ENCODE measurements around the gene SLC4A7.

Gene SLC4A7

GRCh38 chr3:27500035-27500434, 15.9 kb upstream of the SLC4A7 start:
- H2BK120ac ChIP-seq (ENCODE audit: insufficient read depth, low read length, poor library complexity), result no peak overlapping the region
- no peak overlapping the region for H2BK5ac ChIP-seq (ENCODE audit: low read depth, low read length, poor library complexity)
- WGBS (ENCODE audit: extremely low coverage, insufficient coverage, insufficient read length), result no CpG with 5 or more reads among the region's 1 CpG
- H4K8ac ChIP-seq (ENCODE audit: low read depth, low read length), result no peak overlapping the region
- H3K23ac ChIP-seq (ENCODE audit: low read length), result no peak overlapping the region
- peak in 1 of 2 donors; percentile 39 for DNase-seq
- no peak overlapping the region for H3K4me2 ChIP-seq (ENCODE audit: low read length)
- no peak overlapping the region for H4K12ac ChIP-seq (ENCODE audit: low read depth, low read length)
- no peak overlapping the region for H3K4ac ChIP-seq (ENCODE audit: low read depth, low read length)
- no peak overlapping the region for H3K14ac ChIP-seq (ENCODE audit: low read length)
- H3K9ac ChIP-seq (ENCODE audit: low read length), result no peak overlapping the region
- no peaks in the 10 kb centered on the region for H3K79me2 ChIP-seq (ENCODE audit: control insufficient read depth, insufficient read depth, low read length, poor library complexity)
- no peak overlapping the region for H3K27ac ChIP-seq (ENCODE audit: low read depth, low read length)
- no peaks in the 10 kb centered on the region for H3K4me1 ChIP-seq (ENCODE audit: control insufficient read depth in 1 of 2, insufficient read depth in 2 of 2, low read length in 2 of 2)
- H2AK5ac ChIP-seq (ENCODE audit: low read length), result no peak overlapping the region
- H2BK12ac ChIP-seq (ENCODE audit: low read length), result no peak overlapping the region
- no peaks in the 10 kb centered on the region for H3K9me3 ChIP-seq (ENCODE audit: insufficient read depth, low read depth, low read length)
- no peaks in the 10 kb centered on the region for H3K36me3 ChIP-seq (ENCODE audit: control insufficient read depth in 1 of 2, insufficient read depth in 2 of 2, low read length in 2 of 2)
- H3K79me1 ChIP-seq (ENCODE audit: low read length), result no peaks in the 10 kb centered on the region
- H3K4me3 ChIP-seq (ENCODE audit: low read depth, low read length), result no peak overlapping the region
- no peak overlapping the region for H3K18ac ChIP-seq (ENCODE audit: low read length)
- H3K27me3 ChIP-seq (ENCODE audit: insufficient read depth, low read length), result no peaks in the 10 kb centered on the region
- no peak overlapping the region for H4K91ac ChIP-seq (ENCODE audit: low read depth, low read length)
- no peak overlapping the region for H2AFZ ChIP-seq (ENCODE audit: insufficient read depth, low read length, poor library complexity)

GRCh38 chr3:27494784-27495183, 10.6 kb upstream of the SLC4A7 start:
- Histone ChIP-seq H3K23ac (ENCODE audit: low read length) (no peak overlapping the region), H4K12ac (ENCODE audit: low read depth, low read length) (no peak overlapping the region), H3K4ac (ENCODE audit: low read depth, low read length) (no peak overlapping the region), H3K4me2 (ENCODE audit: low read length) (no peak overlapping the region), H3K79me2 (ENCODE audit: control insufficient read depth, insufficient read depth, low read length, poor library complexity) (no peaks in the 10 kb centered on the region), H2BK120ac (ENCODE audit: insufficient read depth, low read length, poor library complexity) (no peak overlapping the region), H2BK5ac (ENCODE audit: low read depth, low read length, poor library complexity) (no peak overlapping the region), H3K14ac (ENCODE audit: low read length) (no peak overlapping the region), H2BK12ac (ENCODE audit: low read length) (no peak overlapping the region), H3K27me3 (ENCODE audit: insufficient read depth, low read length) (no peaks in the 10 kb centered on the region), H2AFZ (ENCODE audit: insufficient read depth, low read length, poor library complexity) (no peak overlapping the region), H3K36me3 (ENCODE audit: control insufficient read depth in 1 of 2, insufficient read depth in 2 of 2, low read length in 2 of 2) (no peaks in the 10 kb centered on the region), H3K79me1 (ENCODE audit: low read length) (no peaks in the 10 kb centered on the region), H4K8ac (ENCODE audit: low read depth, low read length) (no peak overlapping the region), H3K9ac (ENCODE audit: low read length) (no peak overlapping the region), H4K91ac (ENCODE audit: low read depth, low read length) (no peak overlapping the region), H3K4me1 (ENCODE audit: control insufficient read depth in 1 of 2, insufficient read depth in 2 of 2, low read length in 2 of 2) (no peaks in the 10 kb centered on the region), H3K4me3 (ENCODE audit: low read depth, low read length) (no peak overlapping the region), H3K27ac (ENCODE audit: low read depth, low read length) (no peak overlapping the region), H2AK5ac (ENCODE audit: low read length) (no peak overlapping the region), H3K18ac (ENCODE audit: low read length) (no peak overlapping the region), H3K9me3 (ENCODE audit: insufficient read depth, low read depth, low read length) (no peaks in the 10 kb centered on the region)
- no peak for DNase-seq

- no peak for DNase-seq
- Histone ChIP-seq H3K4ac (ENCODE audit: low read depth, low read length) (no peak overlapping the region), H4K91ac (ENCODE audit: low read depth, low read length) (no peak overlapping the region), H3K36me3 (ENCODE audit: control insufficient read depth in 1 of 2, insufficient read depth in 2 of 2, low read length in 2 of 2) (no peaks in the 10 kb centered on the region), H3K79me2 (ENCODE audit: control insufficient read depth, insufficient read depth, low read length, poor library complexity) (peaks cover 3% of the 10 kb centered on the region), H2AFZ (ENCODE audit: insufficient read depth, low read length, poor library complexity) (no peak overlapping the region), H2BK5ac (ENCODE audit: low read depth, low read length, poor library complexity) (no peak overlapping the region), H2BK120ac (ENCODE audit: insufficient read depth, low read length, poor library complexity) (no peak overlapping the region), H3K79me1 (ENCODE audit: low read length) (peaks cover 7% of the 10 kb centered on the region), H4K12ac (ENCODE audit: low read depth, low read length) (no peak overlapping the region), H2BK12ac (ENCODE audit: low read length) (no peak overlapping the region), H3K4me1 (ENCODE audit: control insufficient read depth in 1 of 2, insufficient read depth in 2 of 2, low read length in 2 of 2) (no peaks in the 10 kb centered on the region), H3K9ac (ENCODE audit: low read length) (no peak overlapping the region), H3K27ac (ENCODE audit: low read depth, low read length) (no peak overlapping the region), H3K14ac (ENCODE audit: low read length) (no peak overlapping the region), H3K27me3 (ENCODE audit: insufficient read depth, low read length) (no peaks in the 10 kb centered on the region), H4K8ac (ENCODE audit: low read depth, low read length) (no peak overlapping the region), H3K23ac (ENCODE audit: low read length) (no peak overlapping the region), H3K4me3 (ENCODE audit: low read depth, low read length) (no peak overlapping the region), H2AK5ac (ENCODE audit: low read length) (no peak overlapping the region), H3K9me3 (ENCODE audit: insufficient read depth, low read depth, low read length) (no peaks in the 10 kb centered on the region), H3K4me2 (ENCODE audit: low read length) (no peak overlapping the region), H3K18ac (ENCODE audit: low read length) (no peak overlapping the region)
- WGBS (ENCODE audit: extremely low coverage, insufficient coverage, insufficient read length), result no CpG with 5 or more reads among the region's 2 CpGs
These were observed 4.6 kb upstream of the SLC4A7 start for GRCh38 chr3:27488821-27489220.

- no peak overlapping the region for H4K91ac ChIP-seq (ENCODE audit: low read depth, low read length)
- H3K4me2 ChIP-seq (ENCODE audit: low read length), result no peak overlapping the region
- no peak overlapping the region for H2BK5ac ChIP-seq (ENCODE audit: low read depth, low read length, poor library complexity)
- no peak overlapping the region for H3K9ac ChIP-seq (ENCODE audit: low read length)
- H3K9me3 ChIP-seq (ENCODE audit: insufficient read depth, low read depth, low read length), result no peaks in the 10 kb centered on the region
- H3K14ac ChIP-seq (ENCODE audit: low read length), result no peak overlapping the region
- H2AFZ ChIP-seq (ENCODE audit: insufficient read depth, low read length, poor library complexity), result no peak overlapping the region
- H3K27ac ChIP-seq (ENCODE audit: low read depth, low read length), result no peak overlapping the region
- no peak overlapping the region for H4K12ac ChIP-seq (ENCODE audit: low read depth, low read length)
- H3K23ac ChIP-seq (ENCODE audit: low read length), result no peak overlapping the region
- H3K18ac ChIP-seq (ENCODE audit: low read length), result no peak overlapping the region
- H2BK120ac ChIP-seq (ENCODE audit: insufficient read depth, low read length, poor library complexity), result no peak overlapping the region
- no peak overlapping the region for H2BK12ac ChIP-seq (ENCODE audit: low read length)
- no peaks in the 10 kb centered on the region for H3K27me3 ChIP-seq (ENCODE audit: insufficient read depth, low read length)
- H3K4ac ChIP-seq (ENCODE audit: low read depth, low read length), result no peak overlapping the region
- no peaks in the 10 kb centered on the region for H3K36me3 ChIP-seq (ENCODE audit: control insufficient read depth in 1 of 2, insufficient read depth in 2 of 2, low read length in 2 of 2)
- DNase-seq, result no peak
- H3K79me2 ChIP-seq (ENCODE audit: control insufficient read depth, insufficient read depth, low read length, poor library complexity), result peaks cover 4% of the 10 kb centered on the region
- no peaks in the 10 kb centered on the region for H3K4me1 ChIP-seq (ENCODE audit: control insufficient read depth in 1 of 2, insufficient read depth in 2 of 2, low read length in 2 of 2)
- peaks cover 9% of the 10 kb centered on the region for H3K79me1 ChIP-seq (ENCODE audit: low read length)
- WGBS (ENCODE audit: extremely low coverage, insufficient coverage, insufficient read length), result no CpG with 5 or more reads among the region's 1 CpG
- H2AK5ac ChIP-seq (ENCODE audit: low read length), result no peak overlapping the region
- H3K4me3 ChIP-seq (ENCODE audit: low read depth, low read length), result no peak overlapping the region
- no peak overlapping the region for H4K8ac ChIP-seq (ENCODE audit: low read depth, low read length)
These were observed 3.2 kb upstream of the SLC4A7 start for GRCh38 chr3:27487383-27487782.

Measured in trophoblast cell (in vitro differentiated cells and primary cell).